WTC11 (cell line): ENCODE measurements around the gene PRR14L. TPM values are rescaled to one million over a fixed set of nuclear protein-coding genes. Genes with fewer than 3 reads are reported as not detected.

Source experiments
- ATAC-seq: fragments of 200-7000 bp; cut with Tn5 transposase; 2 replicates; pipeline ENCODE4 v1.10.0; 2021; ENCODE audit warnings: mild to moderate bottlenecking, moderate library complexity
- CTCF ChIA-PET: fragments of 300-600 bp; sonication (Branson Sonifier 250); formaldehyde crosslinking; loops from one replicate; lab custom pipeline; 2021; ENCODE audit warnings: antibody characterized with exemption; lab: Charles Lee
- POLR2A ChIA-PET: fragments of 350-600 bp; sonication (Branson Sonifier 250); formaldehyde crosslinking; loops from one replicate; lab custom pipeline; 2021; ENCODE audit warnings: antibody characterized with exemption; lab: Charles Lee
- DNase-seq: peaks from one replicate; pipeline ENCODE4 v3.0.0; 2021; ENCODE audit warnings: low spot score
- H3K27ac Mint-ChIP-seq: 2 replicates; pipeline ENCODE4 v1.8.0; 2021; ENCODE audit warnings: mixed read lengths
- H3K27me3 Mint-ChIP-seq: 2 replicates; pipeline ENCODE4 v1.8.0; 2021; ENCODE audit warnings: low read depth, mild to moderate bottlenecking, moderate library complexity, mixed read lengths
- H3K36me3 Mint-ChIP-seq: 2 replicates; pipeline ENCODE4 v1.8.0; 2021; ENCODE audit warnings: mixed read lengths
- H3K4me1 Mint-ChIP-seq: 2 replicates; pipeline ENCODE4 v1.8.0; 2022; ENCODE audit warnings: mixed read lengths
- H3K4me3 Mint-ChIP-seq: 2 replicates; pipeline ENCODE4 v1.8.0; 2021; ENCODE audit warnings: mild to moderate bottlenecking, moderate library complexity, mixed read lengths
- H3K9me3 Mint-ChIP-seq: 2 replicates; pipeline ENCODE4 v1.8.0; 2021; ENCODE audit warnings: mixed read lengths
- ATF1 ChIP-seq: sonication (generic); formaldehyde crosslinking; IDR thresholded peaks from 2 replicates; pipeline ENCODE4 v1.8.1; 2023; ENCODE audit warnings: mild to moderate bottlenecking, moderate library complexity, missing genetic modification reagents
- ETV6 ChIP-seq: sonication (generic); formaldehyde crosslinking; IDR thresholded peaks from 2 replicates; pipeline ENCODE4 v1.8.1; 2022; ENCODE audit warnings: mild to moderate bottlenecking, missing genetic modification reagents
- MXD4 ChIP-seq: fragments of 250-450 bp; sonication (Bioruptor Pico); IDR thresholded peaks from 2 replicates; pipeline ENCODE4 v1.8.0; 2021; ENCODE audit warnings: mild to moderate bottlenecking, moderate library complexity, borderline replicate concordance
- MYBL2 ChIP-seq: sonication (generic); formaldehyde crosslinking; IDR thresholded peaks from 2 replicates; pipeline ENCODE4 v1.8.1; 2023; ENCODE audit warnings: mild to moderate bottlenecking, moderate library complexity, missing genetic modification reagents
- NFYB ChIP-seq: sonication (generic); formaldehyde crosslinking; conservative IDR thresholded peaks from 2 replicates; pipeline ENCODE4 v1.8.0; 2022; ENCODE audit warnings: low read depth, missing genetic modification reagents
- NR1H2 ChIP-seq: sonication (generic); formaldehyde crosslinking; IDR thresholded peaks from 2 replicates; pipeline ENCODE4 v1.9.0; 2021; ENCODE audit warnings: mild to moderate bottlenecking, moderate library complexity, missing genetic modification reagents
- RORB ChIP-seq: fragments of 250-450 bp; sonication (Bioruptor Pico); IDR thresholded peaks from 2 replicates; pipeline ENCODE4 v1.9.0; 2021; ENCODE audit warnings: mild to moderate bottlenecking
- SP1 ChIP-seq: sonication (generic); formaldehyde crosslinking; conservative IDR thresholded peaks from 2 replicates; pipeline ENCODE4 v1.8.1; 2022; ENCODE audit warnings: missing genetic modification reagents
- TEAD1 ChIP-seq: sonication (generic); formaldehyde crosslinking; IDR thresholded peaks from 2 replicates; pipeline ENCODE4 v1.8.0; 2022; ENCODE audit warnings: mild to moderate bottlenecking, missing genetic modification reagents
- ZBTB21 ChIP-seq: sonication (generic); formaldehyde crosslinking; IDR thresholded peaks from 2 replicates; pipeline ENCODE4 v1.8.1; 2023; ENCODE audit warnings: mild to moderate bottlenecking, missing genetic modification reagents, borderline replicate concordance
- ZNF416 ChIP-seq: fragments of 250-450 bp; sonication (Bioruptor Pico); IDR thresholded peaks from 2 replicates; pipeline ENCODE4 v1.9.0; 2021; ENCODE audit warnings: mild to moderate bottlenecking, inconsistent platforms
- total RNA-seq: library from RNA; stranded (reverse); gene quantifications from 3 replicates; pipeline ENCODE4 v1.2.3, GENCODE V29; 2021
- TF ChIP-seq, protein P1 (sequence below): sonication (generic); formaldehyde crosslinking; IDR thresholded peaks from 2 replicates; pipeline ENCODE4 v1.8.0; 2022; ENCODE audit warnings: mild to moderate bottlenecking, missing genetic modification reagents
- TF ChIP-seq, protein P2 (sequence below): sonication (generic); formaldehyde crosslinking; IDR thresholded peaks from 2 replicates; pipeline ENCODE4 v1.8.0; 2023; ENCODE audit warnings: missing genetic modification reagents, mild to moderate bottlenecking, borderline replicate concordance
- TF ChIP-seq, protein P3 (sequence below): sonication (generic); formaldehyde crosslinking; IDR thresholded peaks from 2 replicates; pipeline ENCODE4 v1.8.1; 2023; ENCODE audit warnings: mild to moderate bottlenecking, missing genetic modification reagents, moderate library complexity
- TF ChIP-seq, protein P4 (sequence below): sonication (generic); formaldehyde crosslinking; IDR thresholded peaks from 2 replicates; pipeline ENCODE4 v1.8.1; 2023; ENCODE audit warnings: mild to moderate bottlenecking, moderate library complexity, missing genetic modification reagents
- TF ChIP-seq, protein P5 (sequence below): sonication (generic); formaldehyde crosslinking; IDR thresholded peaks from 2 replicates; pipeline ENCODE4 v1.8.1; 2022; ENCODE audit warnings: low read depth, mild to moderate bottlenecking, moderate library complexity, missing genetic modification reagents, borderline replicate concordance
- TF ChIP-seq, protein P6 (sequence below): fragments of 250-450 bp; sonication (Bioruptor Pico); IDR thresholded peaks from 2 replicates; pipeline ENCODE4 v1.9.0; 2021; ENCODE audit warnings: mild to moderate bottlenecking, borderline replicate concordance

The PRR14L gene
- total RNA-seq, 1 experiment from 2014 or later: 90.1 TPM

DNA sequence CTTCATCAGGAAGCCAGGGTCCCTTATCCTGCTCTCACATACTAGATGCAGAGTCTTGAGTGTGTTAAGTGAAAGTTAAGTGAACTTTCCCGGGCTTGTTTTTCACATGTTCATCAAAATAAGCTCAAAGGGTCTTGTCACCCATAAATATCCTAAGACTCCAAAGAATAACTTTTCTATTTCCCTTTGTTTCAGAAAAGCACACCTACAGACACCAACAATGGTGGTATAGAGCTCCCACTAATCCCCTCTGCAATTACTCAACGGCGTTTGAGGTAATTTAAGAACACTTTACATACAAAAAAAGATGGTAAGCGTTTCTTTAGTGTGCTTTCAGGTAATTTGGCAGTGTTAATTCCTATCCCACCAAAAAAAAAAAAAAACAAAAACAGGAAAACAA is 2.5 kb downstream of the PRR14L start:
- ATAC-seq: no peak
- H3K4me3 Mint-ChIP-seq: peak overlapping the region; percentile 93
- peak overlapping the region; percentile 84 for H3K27ac Mint-ChIP-seq
- POLR2A ChIA-PET: no interaction called here
- H3K36me3 Mint-ChIP-seq: peaks cover 26% of the 10 kb centered on the region
- H3K27me3 Mint-ChIP-seq: no peaks in the 10 kb centered on the region
- no peaks in the 10 kb centered on the region for H3K9me3 Mint-ChIP-seq
- TF ChIP-seq, protein P1, sequence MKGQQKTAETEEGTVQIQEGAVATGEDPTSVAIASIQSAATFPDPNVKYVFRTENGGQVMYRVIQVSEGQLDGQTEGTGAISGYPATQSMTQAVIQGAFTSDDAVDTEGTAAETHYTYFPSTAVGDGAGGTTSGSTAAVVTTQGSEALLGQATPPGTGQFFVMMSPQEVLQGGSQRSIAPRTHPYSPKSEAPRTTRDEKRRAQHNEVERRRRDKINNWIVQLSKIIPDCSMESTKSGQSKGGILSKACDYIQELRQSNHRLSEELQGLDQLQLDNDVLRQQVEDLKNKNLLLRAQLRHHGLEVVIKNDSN: no peak
- TF ChIP-seq NFYB (no peak), MXD4 (CRISPR knock-in tag) (no peak), RORB (no peak), TEAD1 (no peak)
- TF ChIP-seq, protein P2, sequence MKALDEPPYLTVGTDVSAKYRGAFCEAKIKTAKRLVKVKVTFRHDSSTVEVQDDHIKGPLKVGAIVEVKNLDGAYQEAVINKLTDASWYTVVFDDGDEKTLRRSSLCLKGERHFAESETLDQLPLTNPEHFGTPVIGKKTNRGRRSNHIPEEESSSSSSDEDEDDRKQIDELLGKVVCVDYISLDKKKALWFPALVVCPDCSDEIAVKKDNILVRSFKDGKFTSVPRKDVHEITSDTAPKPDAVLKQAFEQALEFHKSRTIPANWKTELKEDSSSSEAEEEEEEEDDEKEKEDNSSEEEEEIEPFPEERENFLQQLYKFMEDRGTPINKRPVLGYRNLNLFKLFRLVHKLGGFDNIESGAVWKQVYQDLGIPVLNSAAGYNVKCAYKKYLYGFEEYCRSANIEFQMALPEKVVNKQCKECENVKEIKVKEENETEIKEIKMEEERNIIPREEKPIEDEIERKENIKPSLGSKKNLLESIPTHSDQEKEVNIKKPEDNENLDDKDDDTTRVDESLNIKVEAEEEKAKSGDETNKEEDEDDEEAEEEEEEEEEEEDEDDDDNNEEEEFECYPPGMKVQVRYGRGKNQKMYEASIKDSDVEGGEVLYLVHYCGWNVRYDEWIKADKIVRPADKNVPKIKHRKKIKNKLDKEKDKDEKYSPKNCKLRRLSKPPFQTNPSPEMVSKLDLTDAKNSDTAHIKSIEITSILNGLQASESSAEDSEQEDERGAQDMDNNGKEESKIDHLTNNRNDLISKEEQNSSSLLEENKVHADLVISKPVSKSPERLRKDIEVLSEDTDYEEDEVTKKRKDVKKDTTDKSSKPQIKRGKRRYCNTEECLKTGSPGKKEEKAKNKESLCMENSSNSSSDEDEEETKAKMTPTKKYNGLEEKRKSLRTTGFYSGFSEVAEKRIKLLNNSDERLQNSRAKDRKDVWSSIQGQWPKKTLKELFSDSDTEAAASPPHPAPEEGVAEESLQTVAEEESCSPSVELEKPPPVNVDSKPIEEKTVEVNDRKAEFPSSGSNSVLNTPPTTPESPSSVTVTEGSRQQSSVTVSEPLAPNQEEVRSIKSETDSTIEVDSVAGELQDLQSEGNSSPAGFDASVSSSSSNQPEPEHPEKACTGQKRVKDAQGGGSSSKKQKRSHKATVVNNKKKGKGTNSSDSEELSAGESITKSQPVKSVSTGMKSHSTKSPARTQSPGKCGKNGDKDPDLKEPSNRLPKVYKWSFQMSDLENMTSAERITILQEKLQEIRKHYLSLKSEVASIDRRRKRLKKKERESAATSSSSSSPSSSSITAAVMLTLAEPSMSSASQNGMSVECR (CRISPR knock-in tag): no peak
- CTCF ChIA-PET: interaction anchor here (0.8 kb wide), 1 partner anchor 223 kb away, joined by 3 read pairs; no protein-coding TSS in a partner anchor
- H3K4me1 Mint-ChIP-seq: peaks cover 30% of the 10 kb centered on the region
- DNase-seq: no peak

DNA sequence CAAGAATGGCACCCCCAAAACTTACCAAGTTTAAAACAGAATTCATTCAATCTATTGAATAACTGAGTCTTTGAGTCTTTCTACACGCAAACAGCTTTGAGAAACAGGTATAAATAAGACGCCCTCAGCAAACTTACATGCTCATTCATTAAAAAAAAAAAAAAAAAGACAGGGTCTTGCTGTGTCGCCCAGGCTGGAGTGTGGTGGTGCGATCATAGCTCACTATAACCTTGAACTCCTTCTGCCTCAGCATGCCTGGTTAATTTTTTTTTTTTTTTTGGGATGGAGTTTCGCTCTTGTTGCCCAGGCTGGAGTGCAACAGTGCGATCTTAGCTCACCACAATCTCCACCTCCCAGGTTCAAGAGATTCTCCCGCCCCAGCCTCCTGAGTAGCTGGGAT is 6.1 kb downstream of the PRR14L start:
- ChIA-PET POLR2A (interaction anchor here (0.7 kb wide), 1 partner anchor 89 kb away, joined by 6 read pairs; no protein-coding TSS in a partner anchor), CTCF (interaction anchor here (0.8 to 1.3 kb wide), 2 partner anchors 78 to 227 kb away, joined by 5 to 6 read pairs; no protein-coding TSS in a partner anchor)
- H3K4me1 Mint-ChIP-seq: peaks cover 17% of the 10 kb centered on the region
- H3K9me3 Mint-ChIP-seq: no peaks in the 10 kb centered on the region
- no peak for ATAC-seq
- H3K27me3 Mint-ChIP-seq: no peaks in the 10 kb centered on the region
- H3K36me3 Mint-ChIP-seq: peaks cover 41% of the 10 kb centered on the region
- DNase-seq: no peak
- no peak overlapping the region for H3K4me3 Mint-ChIP-seq
- TF ChIP-seq, protein P3, sequence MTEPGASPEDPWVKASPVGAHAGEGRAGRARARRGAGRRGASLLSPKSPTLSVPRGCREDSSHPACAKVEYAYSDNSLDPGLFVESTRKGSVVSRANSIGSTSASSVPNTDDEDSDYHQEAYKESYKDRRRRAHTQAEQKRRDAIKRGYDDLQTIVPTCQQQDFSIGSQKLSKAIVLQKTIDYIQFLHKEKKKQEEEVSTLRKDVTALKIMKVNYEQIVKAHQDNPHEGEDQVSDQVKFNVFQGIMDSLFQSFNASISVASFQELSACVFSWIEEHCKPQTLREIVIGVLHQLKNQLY: no peak
- TF ChIP-seq, protein P1: no peak
- TF ChIP-seq SP1 (CRISPR knock-in tag) (no peak), NR1H2 (CRISPR knock-in tag) (no peak), ATF1 (no peak), ETV6 (CRISPR knock-in tag) (no peak), ZNF416 (CRISPR knock-in tag) (no peak), MYBL2 (CRISPR knock-in tag) (no peak), ZBTB21 (CRISPR knock-in tag) (no peak)
- TF ChIP-seq, protein P4, sequence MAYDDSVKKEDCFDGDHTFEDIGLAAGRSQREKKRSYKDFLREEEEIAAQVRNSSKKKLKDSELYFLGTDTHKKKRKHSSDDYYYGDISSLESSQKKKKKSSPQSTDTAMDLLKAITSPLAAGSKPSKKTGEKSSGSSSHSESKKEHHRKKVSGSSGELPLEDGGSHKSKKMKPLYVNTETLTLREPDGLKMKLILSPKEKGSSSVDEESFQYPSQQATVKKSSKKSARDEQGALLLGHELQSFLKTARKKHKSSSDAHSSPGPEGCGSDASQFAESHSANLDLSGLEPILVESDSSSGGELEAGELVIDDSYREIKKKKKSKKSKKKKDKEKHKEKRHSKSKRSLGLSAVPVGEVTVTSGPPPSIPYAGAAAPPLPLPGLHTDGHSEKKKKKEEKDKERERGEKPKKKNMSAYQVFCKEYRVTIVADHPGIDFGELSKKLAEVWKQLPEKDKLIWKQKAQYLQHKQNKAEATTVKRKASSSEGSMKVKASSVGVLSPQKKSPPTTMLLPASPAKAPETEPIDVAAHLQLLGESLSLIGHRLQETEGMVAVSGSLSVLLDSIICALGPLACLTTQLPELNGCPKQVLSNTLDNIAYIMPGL (CRISPR knock-in tag): no peak
- TF ChIP-seq, protein P5, sequence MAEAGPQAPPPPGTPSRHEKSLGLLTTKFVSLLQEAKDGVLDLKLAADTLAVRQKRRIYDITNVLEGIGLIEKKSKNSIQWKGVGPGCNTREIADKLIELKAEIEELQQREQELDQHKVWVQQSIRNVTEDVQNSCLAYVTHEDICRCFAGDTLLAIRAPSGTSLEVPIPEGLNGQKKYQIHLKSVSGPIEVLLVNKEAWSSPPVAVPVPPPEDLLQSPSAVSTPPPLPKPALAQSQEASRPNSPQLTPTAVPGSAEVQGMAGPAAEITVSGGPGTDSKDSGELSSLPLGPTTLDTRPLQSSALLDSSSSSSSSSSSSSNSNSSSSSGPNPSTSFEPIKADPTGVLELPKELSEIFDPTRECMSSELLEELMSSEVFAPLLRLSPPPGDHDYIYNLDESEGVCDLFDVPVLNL (CRISPR knock-in tag): no peak
- TF ChIP-seq, protein P6, sequence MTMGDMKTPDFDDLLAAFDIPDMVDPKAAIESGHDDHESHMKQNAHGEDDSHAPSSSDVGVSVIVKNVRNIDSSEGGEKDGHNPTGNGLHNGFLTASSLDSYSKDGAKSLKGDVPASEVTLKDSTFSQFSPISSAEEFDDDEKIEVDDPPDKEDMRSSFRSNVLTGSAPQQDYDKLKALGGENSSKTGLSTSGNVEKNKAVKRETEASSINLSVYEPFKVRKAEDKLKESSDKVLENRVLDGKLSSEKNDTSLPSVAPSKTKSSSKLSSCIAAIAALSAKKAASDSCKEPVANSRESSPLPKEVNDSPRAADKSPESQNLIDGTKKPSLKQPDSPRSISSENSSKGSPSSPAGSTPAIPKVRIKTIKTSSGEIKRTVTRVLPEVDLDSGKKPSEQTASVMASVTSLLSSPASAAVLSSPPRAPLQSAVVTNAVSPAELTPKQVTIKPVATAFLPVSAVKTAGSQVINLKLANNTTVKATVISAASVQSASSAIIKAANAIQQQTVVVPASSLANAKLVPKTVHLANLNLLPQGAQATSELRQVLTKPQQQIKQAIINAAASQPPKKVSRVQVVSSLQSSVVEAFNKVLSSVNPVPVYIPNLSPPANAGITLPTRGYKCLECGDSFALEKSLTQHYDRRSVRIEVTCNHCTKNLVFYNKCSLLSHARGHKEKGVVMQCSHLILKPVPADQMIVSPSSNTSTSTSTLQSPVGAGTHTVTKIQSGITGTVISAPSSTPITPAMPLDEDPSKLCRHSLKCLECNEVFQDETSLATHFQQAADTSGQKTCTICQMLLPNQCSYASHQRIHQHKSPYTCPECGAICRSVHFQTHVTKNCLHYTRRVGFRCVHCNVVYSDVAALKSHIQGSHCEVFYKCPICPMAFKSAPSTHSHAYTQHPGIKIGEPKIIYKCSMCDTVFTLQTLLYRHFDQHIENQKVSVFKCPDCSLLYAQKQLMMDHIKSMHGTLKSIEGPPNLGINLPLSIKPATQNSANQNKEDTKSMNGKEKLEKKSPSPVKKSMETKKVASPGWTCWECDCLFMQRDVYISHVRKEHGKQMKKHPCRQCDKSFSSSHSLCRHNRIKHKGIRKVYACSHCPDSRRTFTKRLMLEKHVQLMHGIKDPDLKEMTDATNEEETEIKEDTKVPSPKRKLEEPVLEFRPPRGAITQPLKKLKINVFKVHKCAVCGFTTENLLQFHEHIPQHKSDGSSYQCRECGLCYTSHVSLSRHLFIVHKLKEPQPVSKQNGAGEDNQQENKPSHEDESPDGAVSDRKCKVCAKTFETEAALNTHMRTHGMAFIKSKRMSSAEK: no peak
- no peak overlapping the region for H3K27ac Mint-ChIP-seq
